ENCODE results near the gene PTPRD. TPM values are rescaled to one million over a fixed set of nuclear protein-coding genes. Genes with fewer than 3 reads are reported as not detected.
A peak's percentile ranks its signal among the peaks of the same experiment; 100 is the strongest.

The PTPRD gene
- total RNA-seq, 1 donor from 2014 or later = 6.1 TPM

- DNase-seq (no peak), ATAC-seq (no peak)
- intact Hi-C loops (cut with micrococcal nuclease) = no loop called here
Observed at GRCh38 chr9:8821910-8822666, 1790.7 kb downstream of the PTPRD start.

- DNase-seq (no peak), ATAC-seq (no peak)
- intact Hi-C loops (cut with micrococcal nuclease) = no loop called here
Observed at GRCh38 chr9:8817335-8817734, 1795.5 kb downstream of the PTPRD start.

GRCh38 chr9:8816361-8816760 is 1796.4 kb downstream of the PTPRD start:
- no peak for ATAC-seq
- intact Hi-C loops (cut with micrococcal nuclease) = no loop called here
- no peak for DNase-seq

- DNase-seq (no peak), ATAC-seq (no peak)
- intact Hi-C loops (cut with micrococcal nuclease) = no loop called here
Observed at GRCh38 chr9:8815931-8816330, 1796.9 kb downstream of the PTPRD start.

GRCh38 chr9:8815219-8815618 is 1797.6 kb downstream of the PTPRD start:
- DNase-seq = no peak
- intact Hi-C loops (cut with micrococcal nuclease) = no loop called here
- ATAC-seq = no peak

GRCh38 chr9:8812888-8813287 is 1799.9 kb downstream of the PTPRD start:
- ATAC-seq (no peak), DNase-seq (no peak)
- intact Hi-C loops (cut with micrococcal nuclease) = no loop called here

GRCh38 chr9:8809741-8810140 is 1803.1 kb downstream of the PTPRD start:
- intact Hi-C loops (cut with micrococcal nuclease) = no loop called here
- ATAC-seq (no peak), DNase-seq (no peak)

- intact Hi-C loops (cut with micrococcal nuclease) = no loop called here
- ATAC-seq (no peak), DNase-seq (no peak)
Observed at GRCh38 chr9:8806150-8806549, 1806.7 kb downstream of the PTPRD start.

GRCh38 chr9:8804613-8805012 is 1808.2 kb downstream of the PTPRD start:
- intact Hi-C loops (cut with micrococcal nuclease) = no loop called here
- DNase-seq (no peak), ATAC-seq (no peak)

GRCh38 chr9:8802242-8802641 is 1810.6 kb downstream of the PTPRD start:
- ATAC-seq = no peak
- intact Hi-C loops (cut with micrococcal nuclease) = no loop called here
- no peak for DNase-seq

GRCh38 chr9:8800196-8800595 is 1812.6 kb downstream of the PTPRD start:
- ATAC-seq (no peak), DNase-seq (no peak)
- intact Hi-C loops (cut with micrococcal nuclease) = no loop called here

GRCh38 chr9:8799615-8800014 is 1813.2 kb downstream of the PTPRD start:
- DNase-seq = no peak
- intact Hi-C loops (cut with micrococcal nuclease) = no loop called here
- no peak for ATAC-seq

GRCh38 chr9:8799206-8799605 is 1813.6 kb downstream of the PTPRD start:
- intact Hi-C loops (cut with micrococcal nuclease) = no loop called here
- no peak for DNase-seq
- no peak for ATAC-seq

- intact Hi-C loops (cut with micrococcal nuclease) = no loop called here
- DNase-seq (no peak), ATAC-seq (peak; percentile 48)
Observed at GRCh38 chr9:8784838-8785237, 1828.0 kb downstream of the PTPRD start.

GRCh38 chr9:8783941-8784340 is 1828.9 kb downstream of the PTPRD start:
- no peak for ATAC-seq
- DNase-seq = no peak
- intact Hi-C loops (cut with micrococcal nuclease) = no loop called here

- ATAC-seq (no peak), DNase-seq (no peak)
- intact Hi-C loops (cut with micrococcal nuclease) = no loop called here
Observed at GRCh38 chr9:8782237-8782636, 1830.6 kb downstream of the PTPRD start.

GRCh38 chr9:8781458-8781857 is 1831.3 kb downstream of the PTPRD start:
- no peak for ATAC-seq
- intact Hi-C loops (cut with micrococcal nuclease) = no loop called here
- DNase-seq = no peak

- intact Hi-C loops (cut with micrococcal nuclease) = no loop called here
- DNase-seq = no peak
- no peak for ATAC-seq
Observed at GRCh38 chr9:8780386-8780785, 1832.4 kb downstream of the PTPRD start.

- DNase-seq (no peak), ATAC-seq (no peak)
- intact Hi-C loops (cut with micrococcal nuclease) = no loop called here
Observed at GRCh38 chr9:8779478-8779877, 1833.3 kb downstream of the PTPRD start.

GRCh38 chr9:8778356-8778755 is 1834.4 kb downstream of the PTPRD start:
- ATAC-seq = no peak
- DNase-seq = no peak
- intact Hi-C loops (cut with micrococcal nuclease) = no loop called here

- DNase-seq (no peak), ATAC-seq (no peak)
- intact Hi-C loops (cut with micrococcal nuclease) = no loop called here
Observed at GRCh38 chr9:8772302-8772701, 1840.5 kb downstream of the PTPRD start.

- intact Hi-C loops (cut with micrococcal nuclease) = no loop called here
- ATAC-seq (no peak), DNase-seq (no peak)
Observed at GRCh38 chr9:8769153-8769552, 1843.6 kb downstream of the PTPRD start.

Data from left ventricle myocardium superior (tissue), 1 donor.